K562 (cell line): Measurements from ENCODE around the gene CMTM5.

Experiments
- ARID3A ChIP-seq: IDR thresholded peaks from 2 replicates; pipeline ENCODE4 v1.6.1; 2012; ENCODE audit warnings: low read depth, low read length, improper control_type of control experiment, borderline replicate concordance
- ATF3 ChIP-seq, 2 experiments: fragments of 450-650 bp in 1 of 2; sonication (generic) in 1 of 2; formaldehyde crosslinking in 1 of 2; IDR thresholded peaks in 1 of 2; conservative IDR thresholded peaks in 1 of 2; 2 replicates each; pipeline versions ENCODE4 v1.6.1 to v1.8.1; 2016 to 2023; ENCODE audit warnings: mild to moderate bottlenecking in 2 of 2, moderate library complexity in 2 of 2, inconsistent platforms in 1 of 2, missing genetic modification reagents in 1 of 2
- MXI1 ChIP-seq: IDR thresholded peaks from 2 replicates; pipeline ENCODE4 v1.6.1; 2011; ENCODE audit warnings: low read depth, mild to moderate bottlenecking, improper control_type of control experiment, low read length
- POLR2A ChIP-seq: fragments of 450-650 bp; conservative IDR thresholded peaks from 2 replicates; pipeline ENCODE4 v1.6.1; 2016
- PRMT5 ChIP-seq: sonication (generic); formaldehyde crosslinking; IDR thresholded peaks from 2 replicates; pipeline ENCODE4 v1.5.0; 2020; ENCODE audit warnings: missing genetic modification reagents
- REST ChIP-seq, 2 experiments: fragments of 450-650 bp; formaldehyde crosslinking in 1 of 2; IDR thresholded peaks; 2 replicates each; pipeline versions ENCODE4 v1.4.0 to v1.6.1; 2014 to 2020; ENCODE audit warnings: mild to moderate bottlenecking in 2 of 2, borderline replicate concordance in 1 of 2, low read depth in 1 of 2
- SIRT6 ChIP-seq: IDR thresholded peaks from one replicate; pipeline ENCODE4 v1.6.1; 2012; ENCODE audit warnings: low read depth, mild to moderate bottlenecking, control low read depth, inconsistent platforms, low read length, moderate library complexity
- TAF1 ChIP-seq: IDR thresholded peaks from 2 replicates; pipeline ENCODE4 v1.6.1; 2011; ENCODE audit warnings: mild to moderate bottlenecking, low read length, moderate library complexity; ENCODE audit not compliant: insufficient read depth, control insufficient read depth, severe bottlenecking; ENCODE audit errors: extremely low read depth
- ZBTB1 ChIP-seq: sonication (generic); formaldehyde crosslinking; IDR thresholded peaks from 2 replicates; pipeline ENCODE4 v1.8.1; 2023; ENCODE audit warnings: missing genetic modification reagents, low read depth, mild to moderate bottlenecking, borderline replicate concordance
- ZFX ChIP-seq: sonication (generic); formaldehyde crosslinking; IDR thresholded peaks from 2 replicates; pipeline ENCODE4 v1.8.0; 2022; ENCODE audit warnings: mild to moderate bottlenecking, missing genetic modification reagents, moderate library complexity
- TF ChIP-seq, protein P1 (sequence below): fragments of 450-650 bp; formaldehyde crosslinking; IDR thresholded peaks from 2 replicates; pipeline ENCODE4 v1.4.0; 2020; ENCODE audit warnings: mild to moderate bottlenecking, moderate library complexity
- TF ChIP-seq, protein P2 (sequence below), 3 experiments: IDR thresholded peaks in 2 of 3; conservative IDR thresholded peaks in 1 of 3; 2 replicates each; pipeline ENCODE4 v1.5.1; 2011 to 2012; ENCODE audit warnings: low read length in 3 of 3, mild to moderate bottlenecking in 3 of 3, control low read depth in 2 of 3, improper control_type of control experiment in 1 of 3, inconsistent platforms in 1 of 3, low read depth in 1 of 3, mixed read lengths in 1 of 3, moderate library complexity in 1 of 3; ENCODE audit not compliant: insufficient read depth in 2 of 3
- TF ChIP-seq, protein P3 (sequence below): fragments of 450-650 bp; formaldehyde crosslinking; IDR thresholded peaks from 2 replicates; pipeline ENCODE4 v1.4.0; 2020; ENCODE audit warnings: mild to moderate bottlenecking, mixed read lengths

- TF ChIP-seq PRMT5 (CRISPR knock-in tag) (no peak), ARID3A (no peak), MXI1 (no peak), SIRT6 (no peak), ZBTB1 (CRISPR knock-in tag) (no peak), ZFX (no peak), TAF1 (no peak), POLR2A (no peak), ATF3 (IDR thresholded peaks at IDR 0.05) (no peak), ATF3 (CRISPR knock-in tag; conservative IDR thresholded peaks at IDR 0.05) (no peak), REST (IDR thresholded peaks at IDR 0.05; ENCODE audit: borderline replicate concordance) (no peak), REST (CRISPR knock-in tag; IDR thresholded peaks at IDR 0.05; ENCODE audit: low read depth) (no peak)
- TF ChIP-seq, protein P1, sequence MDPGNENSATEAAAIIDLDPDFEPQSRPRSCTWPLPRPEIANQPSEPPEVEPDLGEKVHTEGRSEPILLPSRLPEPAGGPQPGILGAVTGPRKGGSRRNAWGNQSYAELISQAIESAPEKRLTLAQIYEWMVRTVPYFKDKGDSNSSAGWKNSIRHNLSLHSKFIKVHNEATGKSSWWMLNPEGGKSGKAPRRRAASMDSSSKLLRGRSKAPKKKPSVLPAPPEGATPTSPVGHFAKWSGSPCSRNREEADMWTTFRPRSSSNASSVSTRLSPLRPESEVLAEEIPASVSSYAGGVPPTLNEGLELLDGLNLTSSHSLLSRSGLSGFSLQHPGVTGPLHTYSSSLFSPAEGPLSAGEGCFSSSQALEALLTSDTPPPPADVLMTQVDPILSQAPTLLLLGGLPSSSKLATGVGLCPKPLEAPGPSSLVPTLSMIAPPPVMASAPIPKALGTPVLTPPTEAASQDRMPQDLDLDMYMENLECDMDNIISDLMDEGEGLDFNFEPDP (CRISPR knock-in tag): no peak
- TF ChIP-seq, protein P2, sequence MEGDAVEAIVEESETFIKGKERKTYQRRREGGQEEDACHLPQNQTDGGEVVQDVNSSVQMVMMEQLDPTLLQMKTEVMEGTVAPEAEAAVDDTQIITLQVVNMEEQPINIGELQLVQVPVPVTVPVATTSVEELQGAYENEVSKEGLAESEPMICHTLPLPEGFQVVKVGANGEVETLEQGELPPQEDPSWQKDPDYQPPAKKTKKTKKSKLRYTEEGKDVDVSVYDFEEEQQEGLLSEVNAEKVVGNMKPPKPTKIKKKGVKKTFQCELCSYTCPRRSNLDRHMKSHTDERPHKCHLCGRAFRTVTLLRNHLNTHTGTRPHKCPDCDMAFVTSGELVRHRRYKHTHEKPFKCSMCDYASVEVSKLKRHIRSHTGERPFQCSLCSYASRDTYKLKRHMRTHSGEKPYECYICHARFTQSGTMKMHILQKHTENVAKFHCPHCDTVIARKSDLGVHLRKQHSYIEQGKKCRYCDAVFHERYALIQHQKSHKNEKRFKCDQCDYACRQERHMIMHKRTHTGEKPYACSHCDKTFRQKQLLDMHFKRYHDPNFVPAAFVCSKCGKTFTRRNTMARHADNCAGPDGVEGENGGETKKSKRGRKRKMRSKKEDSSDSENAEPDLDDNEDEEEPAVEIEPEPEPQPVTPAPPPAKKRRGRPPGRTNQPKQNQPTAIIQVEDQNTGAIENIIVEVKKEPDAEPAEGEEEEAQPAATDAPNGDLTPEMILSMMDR (IDR thresholded peaks at IDR 0.05 in 2 of 3, conservative IDR thresholded peaks at IDR 0.05 in 1 of 3; ENCODE audit: insufficient read depth in 2 of 3, low read depth in 1 of 3, low read length in 3 of 3): no peak
- TF ChIP-seq, protein P3, sequence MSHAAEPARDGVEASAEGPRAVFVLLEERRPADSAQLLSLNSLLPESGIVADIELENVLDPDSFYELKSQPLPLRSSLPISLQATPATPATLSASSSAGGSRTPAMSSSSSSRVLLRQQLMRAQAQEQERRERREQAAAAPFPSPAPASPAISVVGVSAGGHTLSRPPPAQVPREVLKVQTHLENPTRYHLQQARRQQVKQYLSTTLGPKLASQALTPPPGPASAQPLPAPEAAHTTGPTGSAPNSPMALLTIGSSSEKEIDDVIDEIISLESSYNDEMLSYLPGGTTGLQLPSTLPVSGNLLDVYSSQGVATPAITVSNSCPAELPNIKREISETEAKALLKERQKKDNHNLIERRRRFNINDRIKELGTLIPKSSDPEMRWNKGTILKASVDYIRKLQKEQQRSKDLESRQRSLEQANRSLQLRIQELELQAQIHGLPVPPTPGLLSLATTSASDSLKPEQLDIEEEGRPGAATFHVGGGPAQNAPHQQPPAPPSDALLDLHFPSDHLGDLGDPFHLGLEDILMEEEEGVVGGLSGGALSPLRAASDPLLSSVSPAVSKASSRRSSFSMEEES (CRISPR knock-in tag): no peak
Measured at GRCh38 chr14:23423657-23424056, 46.8 kb downstream of the CMTM5 start.
